HCT116 (cell line): ENCODE results near the gene LTBP1.

Source experiments
- CEBPB ChIP-seq: IDR thresholded peaks from 2 replicates; pipeline ENCODE4 v1.6.1; 2012; ENCODE audit warnings: low read depth
- CTCF ChIP-seq, 3 experiments: fragments of 200-600 bp in 1 of 3; sonication (generic) in 1 of 3; IDR thresholded peaks in 2 of 3; conservative IDR thresholded peaks in 1 of 3; 2 replicates each; pipeline ENCODE4 v1.5.1; 2012 to 2017; ENCODE audit warnings: low read depth in 2 of 3, low read length in 2 of 3, antibody characterized with exemption in 1 of 3, borderline replicate concordance in 1 of 3, control low read depth in 1 of 3, mild to moderate bottlenecking in 1 of 3, mixed read lengths in 1 of 3, mixed run types in 1 of 3, moderate library complexity in 1 of 3; ENCODE audit not compliant: insufficient read depth in 1 of 3
- EGR1 ChIP-seq: IDR thresholded peaks from 2 replicates; pipeline ENCODE4 v1.6.1; 2012; ENCODE audit warnings: low read depth
- EZH2 ChIP-seq: fragments of 200-600 bp; sonication (generic); IDR thresholded peaks from 2 replicates; pipeline ENCODE4 v1.6.1; 2017; ENCODE audit warnings: antibody characterized with exemption, mixed run types
- EZH2phosphoT487 ChIP-seq: fragments of 200-600 bp; IDR thresholded peaks from 2 replicates; pipeline ENCODE4 v1.6.1; 2018; ENCODE audit warnings: antibody characterized with exemption, borderline replicate concordance
- FOSL1 ChIP-seq: IDR thresholded peaks from 2 replicates; pipeline ENCODE4 v1.6.1; 2012; ENCODE audit warnings: low read depth
- POLR2A ChIP-seq: IDR thresholded peaks from 2 replicates; pipeline ENCODE4 v1.7.0; 2011; ENCODE audit warnings: borderline replicate concordance; ENCODE audit not compliant: insufficient read depth, insufficient read length; ENCODE audit errors: extremely low read depth
- POLR2AphosphoS5 ChIP-seq: IDR thresholded peaks from 2 replicates; pipeline ENCODE4 v1.6.1; 2011; ENCODE audit warnings: mild to moderate bottlenecking, low read depth, low read length, moderate library complexity
- RAD21 ChIP-seq: IDR thresholded peaks from 2 replicates; pipeline ENCODE4 v1.6.1; 2012; ENCODE audit warnings: low read depth, mild to moderate bottlenecking

DNA sequence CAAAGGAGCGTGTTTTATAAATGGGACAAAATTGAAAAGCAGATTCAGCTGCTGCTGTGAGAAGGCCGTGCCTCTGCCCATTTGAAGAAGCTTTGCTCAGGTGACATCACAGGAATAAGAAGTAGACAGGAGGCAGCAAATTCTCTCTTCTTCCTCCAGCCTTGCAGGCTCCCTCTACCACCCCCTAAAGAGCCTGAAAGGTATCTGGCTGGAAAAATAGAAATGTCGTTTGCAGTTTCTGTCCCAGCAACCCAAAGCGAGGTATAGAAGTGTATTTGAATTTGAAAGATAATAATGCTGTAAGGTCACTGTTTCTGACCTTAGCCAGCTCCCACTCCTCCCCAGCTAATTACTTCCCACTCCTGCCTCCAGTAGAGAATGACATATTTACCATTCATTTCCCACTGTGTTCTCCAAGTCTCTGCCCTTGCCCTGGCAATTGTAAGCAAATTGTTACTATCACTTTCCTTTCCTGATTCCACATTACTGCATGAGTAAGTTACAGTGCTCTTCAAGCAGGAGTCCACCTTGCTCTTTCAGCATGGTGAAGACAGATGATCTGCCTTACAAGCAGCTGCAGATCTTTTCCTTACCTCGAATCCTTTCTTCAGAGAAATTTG lies 472.9 kb downstream of the LTBP1 start:
- TF ChIP-seq RAD21 (no peak), EZH2 (no peak), EGR1 (no peak), CTCF (IDR thresholded peaks at IDR 0.05 in 2 of 3, conservative IDR thresholded peaks at IDR 0.05 in 1 of 3; ENCODE audit: borderline replicate concordance in 1 of 3, insufficient read depth in 1 of 3, low read depth in 2 of 3, low read length in 2 of 3) (no peak), CEBPB (no peak), POLR2A (no peak), POLR2AphosphoS5 (no peak), FOSL1 (no peak), EZH2phosphoT487 (no peak)
